T-helper 2 cell treated with Interferon-gamma antibody and Interleukin-4, amounts not matched to agents 5 μg/mL and 100 μg/mL, for 36 hours (primary cell): ENCODE measurements around the gene NHSL1.

Experiments
- DNase-seq: peaks from one replicate; pipeline ENCODE4 v3.0.0; 2021; ENCODE audit warnings: low spot score
- H3K27ac Mint-ChIP-seq: one replicate; pipeline ENCODE4 v1.8.0; 2021; ENCODE audit warnings: mild to moderate bottlenecking, mixed read lengths
- H3K27me3 Mint-ChIP-seq: one replicate; pipeline ENCODE4 v1.8.0; 2021; ENCODE audit warnings: low read depth, mixed read lengths
- H3K36me3 Mint-ChIP-seq: one replicate; pipeline ENCODE4 v1.8.0; 2021; ENCODE audit warnings: low read depth, mixed read lengths
- H3K4me1 Mint-ChIP-seq: one replicate; pipeline ENCODE4 v1.8.0; 2021; ENCODE audit warnings: low read depth, mixed read lengths
- H3K4me3 Mint-ChIP-seq: one replicate; pipeline ENCODE4 v1.8.0; 2022; ENCODE audit warnings: mild to moderate bottlenecking, moderate library complexity, mixed read lengths
- H3K9me3 Mint-ChIP-seq: one replicate; pipeline ENCODE4 v1.8.0; 2021; ENCODE audit warnings: mixed read lengths

NHSL1 gene

GRCh38 chr6:138528956-138529355 is 29.7 kb upstream of the NHSL1 start:
- Mint-ChIP-seq H3K27me3 (peaks cover 30% of the 10 kb centered on the region), H3K9me3 (no peaks in the 10 kb centered on the region), H3K27ac (no peak overlapping the region), H3K4me1 (no peaks in the 10 kb centered on the region), H3K4me3 (no peak overlapping the region), H3K36me3 (no peaks in the 10 kb centered on the region)
- no peak for DNase-seq

- no peak for DNase-seq
- Mint-ChIP-seq H3K9me3 (no peaks in the 10 kb centered on the region), H3K4me3 (no peak overlapping the region), H3K27ac (no peak overlapping the region), H3K4me1 (no peaks in the 10 kb centered on the region), H3K27me3 (peaks cover 30% of the 10 kb centered on the region), H3K36me3 (no peaks in the 10 kb centered on the region)
Measured at GRCh38 chr6:138528137-138528536, 28.8 kb upstream of the NHSL1 start.

- H3K4me3 Mint-ChIP-seq = no peak overlapping the region
- no peak for DNase-seq
- H3K9me3 Mint-ChIP-seq = no peaks in the 10 kb centered on the region
- H3K27me3 Mint-ChIP-seq = peaks cover 26% of the 10 kb centered on the region
- no peaks in the 10 kb centered on the region for H3K4me1 Mint-ChIP-seq
- no peak overlapping the region for H3K27ac Mint-ChIP-seq
- H3K36me3 Mint-ChIP-seq = no peaks in the 10 kb centered on the region
Measured at GRCh38 chr6:138527411-138528088, 28.3 kb upstream of the NHSL1 start.

- peaks cover 19% of the 10 kb centered on the region for H3K27me3 Mint-ChIP-seq
- H3K36me3 Mint-ChIP-seq = no peaks in the 10 kb centered on the region
- no peak for DNase-seq
- no peak overlapping the region for H3K4me3 Mint-ChIP-seq
- no peak overlapping the region for H3K27ac Mint-ChIP-seq
- no peaks in the 10 kb centered on the region for H3K9me3 Mint-ChIP-seq
- H3K4me1 Mint-ChIP-seq = peaks cover 1% of the 10 kb centered on the region
Measured at GRCh38 chr6:138526822-138527235, 27.5 kb upstream of the NHSL1 start.

- no peak overlapping the region for H3K27ac Mint-ChIP-seq
- peaks cover 12% of the 10 kb centered on the region for H3K27me3 Mint-ChIP-seq
- DNase-seq = no peak
- H3K36me3 Mint-ChIP-seq = no peaks in the 10 kb centered on the region
- H3K4me3 Mint-ChIP-seq = no peak overlapping the region
- H3K4me1 Mint-ChIP-seq = peaks cover 6% of the 10 kb centered on the region
- no peaks in the 10 kb centered on the region for H3K9me3 Mint-ChIP-seq
Measured at GRCh38 chr6:138525355-138525754, 26.1 kb upstream of the NHSL1 start.

- Mint-ChIP-seq H3K36me3 (no peaks in the 10 kb centered on the region), H3K27me3 (peaks cover 7% of the 10 kb centered on the region), H3K4me1 (peaks cover 6% of the 10 kb centered on the region), H3K4me3 (no peak overlapping the region), H3K27ac (no peak overlapping the region), H3K9me3 (no peaks in the 10 kb centered on the region)
- DNase-seq = no peak
Measured at GRCh38 chr6:138524526-138524925, 25.2 kb upstream of the NHSL1 start.

GRCh38 chr6:138523347-138524210 is 24.3 kb upstream of the NHSL1 start:
- DNase-seq = no peak
- peaks cover 8% of the 10 kb centered on the region for H3K27me3 Mint-ChIP-seq
- H3K4me3 Mint-ChIP-seq = no peak overlapping the region
- no peaks in the 10 kb centered on the region for H3K9me3 Mint-ChIP-seq
- H3K36me3 Mint-ChIP-seq = no peaks in the 10 kb centered on the region
- peaks cover 6% of the 10 kb centered on the region for H3K4me1 Mint-ChIP-seq
- no peak overlapping the region for H3K27ac Mint-ChIP-seq

GRCh38 chr6:138522611-138523010 is 23.3 kb upstream of the NHSL1 start:
- no peak for DNase-seq
- Mint-ChIP-seq H3K4me1 (peaks cover 7% of the 10 kb centered on the region), H3K36me3 (no peaks in the 10 kb centered on the region), H3K4me3 (no peak overlapping the region), H3K27me3 (peaks cover 12% of the 10 kb centered on the region), H3K27ac (no peak overlapping the region), H3K9me3 (no peaks in the 10 kb centered on the region)

- H3K27me3 Mint-ChIP-seq = peaks cover 8% of the 10 kb centered on the region
- no peak overlapping the region for H3K27ac Mint-ChIP-seq
- no peak for DNase-seq
- H3K9me3 Mint-ChIP-seq = no peaks in the 10 kb centered on the region
- no peaks in the 10 kb centered on the region for H3K36me3 Mint-ChIP-seq
- peaks cover 8% of the 10 kb centered on the region for H3K4me1 Mint-ChIP-seq
- H3K4me3 Mint-ChIP-seq = no peak overlapping the region
Measured at GRCh38 chr6:138521790-138522189, 22.5 kb upstream of the NHSL1 start.

GRCh38 chr6:138520463-138520862 is 21.2 kb upstream of the NHSL1 start:
- DNase-seq = no peak
- peaks cover 12% of the 10 kb centered on the region for H3K4me1 Mint-ChIP-seq
- H3K27me3 Mint-ChIP-seq = peaks cover 8% of the 10 kb centered on the region
- H3K4me3 Mint-ChIP-seq = no peak overlapping the region
- no peaks in the 10 kb centered on the region for H3K36me3 Mint-ChIP-seq
- H3K27ac Mint-ChIP-seq = no peak overlapping the region
- H3K9me3 Mint-ChIP-seq = no peaks in the 10 kb centered on the region

GRCh38 chr6:138518054-138518453 is 18.8 kb upstream of the NHSL1 start:
- Mint-ChIP-seq H3K27me3 (peaks cover 8% of the 10 kb centered on the region), H3K9me3 (no peaks in the 10 kb centered on the region)

GRCh38 chr6:138517635-138518034 is 18.3 kb upstream of the NHSL1 start:
- H3K9me3 Mint-ChIP-seq = no peaks in the 10 kb centered on the region
- H3K27me3 Mint-ChIP-seq = peaks cover 12% of the 10 kb centered on the region
- no peaks in the 10 kb centered on the region for H3K36me3 Mint-ChIP-seq
- H3K27ac Mint-ChIP-seq = no peak overlapping the region
- no peak overlapping the region for H3K4me3 Mint-ChIP-seq
- H3K4me1 Mint-ChIP-seq = peaks cover 22% of the 10 kb centered on the region
- peak; percentile 39 for DNase-seq

More at GRCh38 chr6:138518054-138518453, 18.8 kb upstream of the NHSL1 start:
- H3K4me3 Mint-ChIP-seq = no peak overlapping the region
- H3K27ac Mint-ChIP-seq = no peak overlapping the region
- DNase-seq = no peak
- H3K4me1 Mint-ChIP-seq = peaks cover 22% of the 10 kb centered on the region
- no peaks in the 10 kb centered on the region for H3K36me3 Mint-ChIP-seq

- H3K27ac Mint-ChIP-seq = no peak overlapping the region
- no peaks in the 10 kb centered on the region for H3K36me3 Mint-ChIP-seq
- H3K27me3 Mint-ChIP-seq = peaks cover 26% of the 10 kb centered on the region
- no peak for DNase-seq
- H3K4me3 Mint-ChIP-seq = no peak overlapping the region
- peaks cover 16% of the 10 kb centered on the region for H3K4me1 Mint-ChIP-seq
- no peaks in the 10 kb centered on the region for H3K9me3 Mint-ChIP-seq
Measured at GRCh38 chr6:138515657-138516248, 16.5 kb upstream of the NHSL1 start.

- Mint-ChIP-seq H3K4me3 (peak overlapping the region; percentile 37), H3K4me1 (peaks cover 16% of the 10 kb centered on the region), H3K27me3 (peaks cover 23% of the 10 kb centered on the region), H3K36me3 (no peaks in the 10 kb centered on the region), H3K9me3 (no peaks in the 10 kb centered on the region), H3K27ac (peak overlapping the region; percentile 49)
- DNase-seq = peak; percentile 19
Measured at GRCh38 chr6:138514860-138515540, 15.7 kb upstream of the NHSL1 start.
